Measurements from ENCODE around the gene MAL. TPM values are rescaled to one million over a fixed set of nuclear protein-coding genes. Genes with fewer than 3 reads are reported as not detected.

MAL gene
- total RNA-seq, 1 donor from 2014 or later, result 0.41 TPM

DNA sequence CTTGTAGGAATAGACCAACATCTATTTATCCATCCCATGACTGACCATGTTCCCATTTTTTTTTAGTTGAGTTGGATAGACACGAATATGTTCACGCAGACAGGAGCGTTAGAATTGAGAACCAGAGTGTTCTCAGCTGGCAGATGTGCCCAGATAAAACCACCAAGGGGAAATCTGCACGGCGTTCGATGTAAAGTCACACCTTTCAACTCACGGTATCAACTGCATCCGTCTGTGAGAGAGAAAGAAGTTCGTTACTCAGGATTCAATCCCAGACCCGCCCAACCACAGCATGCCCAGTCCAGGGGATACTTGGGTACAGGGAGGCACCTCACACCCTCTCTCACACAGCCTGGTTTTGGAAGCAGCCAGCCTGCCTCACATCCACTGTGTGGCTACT, 26.1 kb downstream of the MAL start:
- no peak overlapping the region for H2AFZ ChIP-seq (ENCODE audit: low read depth, low read length)
- H3K9me3 ChIP-seq (ENCODE audit: insufficient read depth, low read depth, low read length), result no peaks in the 10 kb centered on the region
- Mint-ChIP-seq H3K4me1 (ENCODE audit: low read depth, unreplicated experiment) (peaks cover 6% of the 10 kb centered on the region), H3K36me3 (ENCODE audit: low read depth, unreplicated experiment) (no peaks in the 10 kb centered on the region), H3K27me3 (ENCODE audit: low read depth, unreplicated experiment) (peaks cover 54% of the 10 kb centered on the region), H3K27ac (ENCODE audit: unreplicated experiment) (no peak overlapping the region), H3K4me3 (ENCODE audit: unreplicated experiment) (no peak overlapping the region), H3K9me3 (ENCODE audit: unreplicated experiment) (no peaks in the 10 kb centered on the region)
- no peak overlapping the region for H3K4me3 ChIP-seq (ENCODE audit: insufficient read depth, low read depth, low read length)
- H3K9ac ChIP-seq (ENCODE audit: low read length), result no peak overlapping the region
- H3K27ac ChIP-seq (ENCODE audit: low read depth, low read length), result no peak overlapping the region
- H4K20me1 ChIP-seq (ENCODE audit: insufficient read depth, low read length), result no peaks in the 10 kb centered on the region
- H3K36me3 ChIP-seq (ENCODE audit: insufficient read depth, low read length), result no peaks in the 10 kb centered on the region
- DNase-seq (ENCODE audit: low read depth) (no peak), FAIRE-seq (no peak)
- no peaks in the 10 kb centered on the region for H3K79me2 ChIP-seq (ENCODE audit: insufficient read depth, low read length)
- H3K4me1 ChIP-seq (ENCODE audit: insufficient read depth, low read length), result peaks cover 4% of the 10 kb centered on the region
- H3K4me2 ChIP-seq (ENCODE audit: low read length), result no peak overlapping the region
- peaks cover 2% of the 10 kb centered on the region for H3K27me3 ChIP-seq (ENCODE audit: insufficient read depth, low read length)
- TF ChIP-seq EZH2 (IDR thresholded peaks at IDR 0.05; ENCODE audit: insufficient read depth, low read length) (no peak), CTCF (IDR thresholded peaks at IDR 0.05; ENCODE audit: insufficient read depth, low read depth, low read length) (no peak)

DNA sequence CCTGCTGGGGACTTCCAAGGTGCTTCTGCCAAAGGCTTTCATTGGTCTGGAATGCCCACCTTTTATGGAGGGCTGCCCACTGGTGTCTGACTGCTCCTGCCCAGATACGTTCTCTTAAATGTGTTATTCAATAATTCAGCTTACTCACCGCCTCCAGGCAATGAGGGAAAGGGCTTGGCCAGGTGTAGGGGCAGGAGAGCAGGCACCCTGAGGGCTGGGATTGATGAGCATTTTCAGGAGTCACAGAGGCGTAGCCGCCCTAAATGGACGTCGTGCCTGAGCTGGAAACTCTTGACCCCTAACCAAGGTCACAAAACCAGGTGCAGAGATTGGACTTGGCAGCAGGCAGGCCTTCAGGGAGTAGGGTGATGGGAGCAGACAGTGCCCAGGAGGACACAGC, 26.8 kb downstream of the MAL start:
- peaks cover 2% of the 10 kb centered on the region for H3K27me3 ChIP-seq (ENCODE audit: insufficient read depth, low read length)
- H3K27ac ChIP-seq (ENCODE audit: low read depth, low read length), result no peak overlapping the region
- peaks cover 11% of the 10 kb centered on the region for H3K4me1 ChIP-seq (ENCODE audit: insufficient read depth, low read length)
- FAIRE-seq (no peak), DNase-seq (ENCODE audit: low read depth) (no peak)
- no peak overlapping the region for H3K4me2 ChIP-seq (ENCODE audit: low read length)
- Mint-ChIP-seq H3K9me3 (ENCODE audit: unreplicated experiment) (no peaks in the 10 kb centered on the region), H3K36me3 (ENCODE audit: low read depth, unreplicated experiment) (no peaks in the 10 kb centered on the region), H3K27me3 (ENCODE audit: low read depth, unreplicated experiment) (peaks cover 49% of the 10 kb centered on the region), H3K4me1 (ENCODE audit: low read depth, unreplicated experiment) (peaks cover 10% of the 10 kb centered on the region), H3K27ac (ENCODE audit: unreplicated experiment) (no peak overlapping the region), H3K4me3 (ENCODE audit: unreplicated experiment) (no peak overlapping the region)
- no peaks in the 10 kb centered on the region for H3K79me2 ChIP-seq (ENCODE audit: insufficient read depth, low read length)
- H3K4me3 ChIP-seq (ENCODE audit: insufficient read depth, low read depth, low read length), result no peak overlapping the region
- H3K9ac ChIP-seq (ENCODE audit: low read length), result no peak overlapping the region
- H2AFZ ChIP-seq (ENCODE audit: low read depth, low read length), result no peak overlapping the region
- H3K36me3 ChIP-seq (ENCODE audit: insufficient read depth, low read length), result no peaks in the 10 kb centered on the region
- H4K20me1 ChIP-seq (ENCODE audit: insufficient read depth, low read length), result no peaks in the 10 kb centered on the region
- TF ChIP-seq EZH2 (IDR thresholded peaks at IDR 0.05; ENCODE audit: insufficient read depth, low read length) (no peak), CTCF (IDR thresholded peaks at IDR 0.05; ENCODE audit: insufficient read depth, low read depth, low read length) (no peak)
- no peaks in the 10 kb centered on the region for H3K9me3 ChIP-seq (ENCODE audit: insufficient read depth, low read depth, low read length)

DNA sequence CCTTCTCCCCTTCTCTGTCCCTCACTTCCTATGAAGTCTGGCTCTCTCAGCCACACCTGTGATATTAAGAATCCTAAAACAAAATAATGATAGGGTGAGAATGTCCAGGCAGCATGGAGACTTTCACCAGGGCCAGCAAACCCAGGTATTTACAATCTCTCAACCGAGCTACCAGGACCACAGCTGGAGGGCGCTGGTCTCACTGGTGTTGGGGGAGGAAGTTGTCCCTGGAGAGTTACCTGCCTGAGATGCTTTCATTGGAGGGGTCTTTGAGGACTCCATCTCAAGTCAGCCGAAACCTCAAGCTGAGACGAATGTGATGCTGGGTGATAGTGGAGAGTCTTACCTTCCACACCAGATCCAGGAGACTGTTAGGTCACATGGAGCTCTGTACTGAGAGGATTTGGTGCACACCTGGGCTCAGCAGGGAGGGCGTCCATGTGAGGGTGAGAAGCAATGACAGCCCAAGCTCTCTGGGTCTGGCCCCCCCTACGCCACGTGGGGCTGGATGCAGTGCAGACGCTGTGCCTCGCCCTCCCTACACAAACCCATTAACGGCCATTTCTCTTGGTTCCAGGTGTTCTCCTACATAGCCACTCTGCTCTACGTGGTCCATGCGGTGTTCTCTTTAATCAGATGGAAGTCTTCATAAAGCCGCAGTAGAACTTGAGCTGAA, 27.4 kb downstream of the MAL start:
- H3K4me2 ChIP-seq (ENCODE audit: low read length), result no peak overlapping the region

More for the DNA sequence above, 27.4 kb downstream of the MAL start:
- no peak overlapping the region for H3K27ac ChIP-seq (ENCODE audit: low read depth, low read length)
- no peaks in the 10 kb centered on the region for H3K79me2 ChIP-seq (ENCODE audit: insufficient read depth, low read length)
- Mint-ChIP-seq H3K4me1 (ENCODE audit: low read depth, unreplicated experiment) (peaks cover 10% of the 10 kb centered on the region), H3K4me3 (ENCODE audit: unreplicated experiment) (no peak overlapping the region), H3K27me3 (ENCODE audit: low read depth, unreplicated experiment) (peaks cover 52% of the 10 kb centered on the region), H3K9me3 (ENCODE audit: unreplicated experiment) (no peaks in the 10 kb centered on the region), H3K27ac (ENCODE audit: unreplicated experiment) (no peak overlapping the region), H3K36me3 (ENCODE audit: low read depth, unreplicated experiment) (no peaks in the 10 kb centered on the region)
- H2AFZ ChIP-seq (ENCODE audit: low read depth, low read length), result no peak overlapping the region
- FAIRE-seq (no peak), DNase-seq (ENCODE audit: low read depth) (no peak)
- peaks cover 11% of the 10 kb centered on the region for H3K4me1 ChIP-seq (ENCODE audit: insufficient read depth, low read length)
- H3K9me3 ChIP-seq (ENCODE audit: insufficient read depth, low read depth, low read length), result no peaks in the 10 kb centered on the region
- H3K36me3 ChIP-seq (ENCODE audit: insufficient read depth, low read length), result no peaks in the 10 kb centered on the region
- no peak overlapping the region for H3K4me3 ChIP-seq (ENCODE audit: insufficient read depth, low read depth, low read length)
- H3K27me3 ChIP-seq (ENCODE audit: insufficient read depth, low read length), result peaks cover 2% of the 10 kb centered on the region
- H4K20me1 ChIP-seq (ENCODE audit: insufficient read depth, low read length), result no peaks in the 10 kb centered on the region
- H3K9ac ChIP-seq (ENCODE audit: low read length), result no peak overlapping the region
- TF ChIP-seq CTCF (IDR thresholded peaks at IDR 0.05; ENCODE audit: insufficient read depth, low read depth, low read length) (no peak), EZH2 (IDR thresholded peaks at IDR 0.05; ENCODE audit: insufficient read depth, low read length) (no peak)
